Heart left ventricle (tissue), 16 donors: Measurements from ENCODE around the gene DNMT3A. TPM values are rescaled to one million over a fixed set of nuclear protein-coding genes. Genes with fewer than 3 reads are reported as not detected.

Experiments
- ATAC-seq, 4 donors: fragments of 200-7000 bp; cut with Tn5 transposase; one replicate each; pipeline ENCODE4 v1.9.1; 2020 to 2022; ENCODE audit warnings: moderate library complexity in 4 of 4, mild to moderate bottlenecking in 3 of 4, moderate number of reproducible peaks in 1 of 4
- DNase-seq, 5 donors: peaks; one replicate each; pipeline ENCODE4 v3.0.0-alpha.2; 2020
- H3K27ac ChIP-seq, 12 donors: fragments of 200-600 bp; sonication (generic) in 4 of 12; one replicate each; pipeline versions ENCODE4 v1.5.0 to v1.8.0; 2016 to 2022; ENCODE audit warnings: mild to moderate bottlenecking in 2 of 12
- H3K27me3 ChIP-seq, 9 donors: fragments of 200-600 bp; sonication (generic) in 2 of 9; one replicate each; pipeline versions ENCODE4 v1.5.1 to v1.8.0; 2016 to 2022; ENCODE audit warnings: mild to moderate bottlenecking in 3 of 9
- H3K36me3 ChIP-seq, 9 donors: fragments of 200-600 bp; sonication (generic) in 2 of 9; one replicate each; pipeline versions ENCODE4 v1.5.0 to v1.8.0; 2018 to 2022; ENCODE audit warnings: mild to moderate bottlenecking in 2 of 9
- H3K4me1 ChIP-seq, 12 donors: fragments of 200-600 bp; sonication (generic) in 4 of 12; one replicate each; pipeline versions ENCODE4 v1.5.0 to v1.8.0; 2016 to 2022; ENCODE audit warnings: mild to moderate bottlenecking in 3 of 12
- H3K4me3 ChIP-seq, 12 donors: fragments of 200-600 bp; sonication (generic) in 4 of 12; one replicate each; pipeline versions ENCODE4 v1.5.0 to v1.8.0; 2017 to 2022; ENCODE audit warnings: mild to moderate bottlenecking in 9 of 12, moderate library complexity in 4 of 12
- H3K9me3 ChIP-seq, 12 donors: fragments of 200-600 bp; sonication (generic) in 4 of 12; one replicate each; pipeline versions ENCODE4 v1.5.0 to v1.8.0; 2016 to 2022; ENCODE audit warnings: mild to moderate bottlenecking in 1 of 12
- CTCF ChIP-seq, 12 donors: fragments of 200-600 bp; sonication (generic) in 4 of 12; IDR thresholded peaks; one replicate each; pipeline versions ENCODE4 v1.5.0 to v1.8.0; 2018 to 2022; ENCODE audit warnings: antibody characterized with exemption in 12 of 12, mild to moderate bottlenecking in 5 of 12
- POLR2A ChIP-seq, 2 donors: fragments of 450-650 bp; IDR thresholded peaks; one replicate each; pipeline ENCODE4 v1.6.1; 2017; ENCODE audit warnings: antibody characterized with exemption in 2 of 2, mild to moderate bottlenecking in 2 of 2, moderate library complexity in 2 of 2
- WGBS, 4 donors: extraction: QIAGEN DNeasy Blood & Tissue Kit in 2 of 4; methylation state at CpG; one replicate each; pipeline versions ENCODE4 v1.1.5 to v1.1.7; 2013 to 2018; 5-methylcytosine and 5-hydroxymethylcytosine counted together
- intact Hi-C, 10 donors: fragments of 100-400 bp; cut with DNase I; formaldehyde crosslinking; loops; one replicate each; pipeline versions ENCODE4 v1.11.1 to v1.14.2; 2022
- polyA plus RNA-seq, 2 donors: library from polyadenylated mRNA; stranded (reverse); fragments of 200-250 nt; gene quantifications; one replicate each; pipeline ENCODE4 v1.2.3, GENCODE V29; 2013
- total RNA-seq, 9 donors: library from RNA; depleted of rRNA in 2 of 9; stranded (reverse); fragments of >200 nt in 2 of 9; fragmentation: NEBNext Ultra II Directional in 3 of 9; extraction: Animal tissue kit (Norgen Biotek cat#: 25700) in 3 of 9; gene quantifications; one replicate each; pipeline versions ENCODE4 v1.1.0 to v1.2.4, GENCODE V29; 2016 to 2023
- donor health status: ischemic (EF 13 %, LVEDD 7.1; RV severe dilation, severe dysfunction).
- donor health status: healthy with polysubstance abuse.
- donor health status: DM: no; HTN: yes; CAD: no.
- donor health status: DM: no; HTN: no; CAD: no.
- donor health status: ischemic (EF 25% LVEDD 6.9; RV normal size, moderate dysfunction).
- donor health status: ischemic (EF 25% LVEDD 5.7; RV mildly dilated, moderate dysfunction).
- donor health status: healthy.
- donor health status: DM: yes; HTN: yes; CAD: no.
- donor health status: ischemic (EF 35%, LVEDD 5.7; RV mildly dilated, moderate dysfunction).
- donor health status: nonischemic (EF 11% LVEDD 7.7; RV severe dilation, severe dysfunction).
- donor health status: DM: yes; HTN: yes; CAD: no.
- donor health status: PGD.
- donor health status: ischemic (EF 29% LVEDD 5.4; RV normal size, mild dysfunction).
- donor health status: nonischemic (EF 23%, LVEDD 6.1; RV moderate dilation, normal function).

Gene DNMT3A
- total and polyA plus RNA-seq, 11 donors = 3.5 to 26.0 (median 16.0) TPM

- Histone ChIP-seq H3K27ac (no peak overlapping the region), H3K36me3 (no peaks in the 10 kb centered on the region), H3K27me3 (no peaks in the 10 kb centered on the region), H3K4me3 (no peak overlapping the region), H3K9me3 (no peaks in the 10 kb centered on the region), H3K4me1 (peaks cover 0 to 20% (median 5%) of the 10 kb centered on the region in 12 donors)
- DNase-seq (peak in 1 of 5 donors; percentile 53), ATAC-seq (no peak)
- intact Hi-C loops = loop anchor here in 4 of 10 donors (5.0 to 10.0 kb wide), 3 partner anchors 159 to 311 kb away; partner anchors contain the start of gene DTNB (in 1 of the 4)
- TF ChIP-seq POLR2A (IDR thresholded peaks at IDR 0.05) = no peak
- 91 to 98% (median 93%) methylated on average over 7 of the region's 7 CpGs for WGBS, 4 donors
Measured at GRCh38 chr2:25363733-25364132, 22.0 kb upstream of the DNMT3A start.

- peak in 3 of 4 donors; percentile 9 to 65 (median 42) for ATAC-seq
- TF ChIP-seq CTCF (IDR thresholded peaks at IDR 0.05) (no peak), POLR2A (IDR thresholded peaks at IDR 0.05) (no peak)
- DNase-seq = peak in 4 of 5 donors; percentile 41 to 75 (median 55)
- H3K4me1 ChIP-seq = peaks cover 0 to 20% (median 5%) of the 10 kb centered on the region in 12 donors
- H3K4me3 ChIP-seq = peak overlapping the region in 10 of 12 donors; percentile 12 to 57 (median 44)
- H3K9me3 ChIP-seq = no peaks in the 10 kb centered on the region
- H3K36me3 ChIP-seq = no peaks in the 10 kb centered on the region
- H3K27ac ChIP-seq = peak overlapping the region; percentile 7 to 90 (median 70)
- intact Hi-C loops = loop anchor here in 4 of 10 donors (5.0 to 10.0 kb wide), 3 partner anchors 160 to 312 kb away; partner anchors contain the start of gene DTNB (in 1 of the 4)
- H3K27me3 ChIP-seq = no peaks in the 10 kb centered on the region
- 57 to 68% (median 61%) methylated on average over 21 of the region's 21 CpGs for WGBS, 4 donors
Measured at GRCh38 chr2:25362434-25363145, 20.9 kb upstream of the DNMT3A start.

DNA sequence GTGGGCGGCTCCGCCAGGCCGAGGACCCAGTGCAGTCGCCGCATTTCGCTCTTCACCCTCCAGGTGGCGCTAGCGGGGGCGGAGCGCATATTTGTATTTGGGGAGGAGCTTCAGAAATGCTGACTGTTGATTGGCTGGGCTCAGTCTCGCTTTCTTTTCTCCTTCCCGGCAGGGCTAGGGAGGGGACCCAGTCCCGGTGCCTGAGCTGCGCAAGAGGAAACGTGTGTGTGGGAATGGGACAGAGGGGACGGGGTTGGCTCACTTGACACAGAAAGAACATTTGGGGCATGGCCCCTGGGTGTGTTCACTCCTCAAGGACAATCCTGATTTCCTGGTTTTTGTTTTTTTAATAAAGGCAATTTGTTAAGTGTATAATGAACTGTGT is 20.3 kb upstream of the DNMT3A start:
- DNase-seq (peak; percentile 91 to 95 (median 92)), ATAC-seq (peak; percentile 98 to 100 (median 99))
- 0 to 1% (median 1%) methylated on average over 16 of the region's 16 CpGs for WGBS, 4 donors
- Histone ChIP-seq H3K4me1 (peaks cover 0 to 20% (median 5%) of the 10 kb centered on the region in 12 donors), H3K36me3 (no peaks in the 10 kb centered on the region), H3K27ac (peak overlapping the region; percentile 7 to 90 (median 70)), H3K27me3 (no peaks in the 10 kb centered on the region), H3K4me3 (peak overlapping the region in 10 of 12 donors; percentile 12 to 57 (median 44)), H3K9me3 (no peaks in the 10 kb centered on the region)
- intact Hi-C loops = loop anchor here in 4 of 10 donors (5.0 to 10.0 kb wide), 3 partner anchors 160 to 313 kb away; partner anchors contain the start of gene DTNB (in 1 of the 4)
- TF ChIP-seq CTCF (IDR thresholded peaks at IDR 0.05) (peak; percentile 96 to 100 (median 98)), POLR2A (IDR thresholded peaks at IDR 0.05) (peak in 1 of 2 donors; percentile 74)

DNA sequence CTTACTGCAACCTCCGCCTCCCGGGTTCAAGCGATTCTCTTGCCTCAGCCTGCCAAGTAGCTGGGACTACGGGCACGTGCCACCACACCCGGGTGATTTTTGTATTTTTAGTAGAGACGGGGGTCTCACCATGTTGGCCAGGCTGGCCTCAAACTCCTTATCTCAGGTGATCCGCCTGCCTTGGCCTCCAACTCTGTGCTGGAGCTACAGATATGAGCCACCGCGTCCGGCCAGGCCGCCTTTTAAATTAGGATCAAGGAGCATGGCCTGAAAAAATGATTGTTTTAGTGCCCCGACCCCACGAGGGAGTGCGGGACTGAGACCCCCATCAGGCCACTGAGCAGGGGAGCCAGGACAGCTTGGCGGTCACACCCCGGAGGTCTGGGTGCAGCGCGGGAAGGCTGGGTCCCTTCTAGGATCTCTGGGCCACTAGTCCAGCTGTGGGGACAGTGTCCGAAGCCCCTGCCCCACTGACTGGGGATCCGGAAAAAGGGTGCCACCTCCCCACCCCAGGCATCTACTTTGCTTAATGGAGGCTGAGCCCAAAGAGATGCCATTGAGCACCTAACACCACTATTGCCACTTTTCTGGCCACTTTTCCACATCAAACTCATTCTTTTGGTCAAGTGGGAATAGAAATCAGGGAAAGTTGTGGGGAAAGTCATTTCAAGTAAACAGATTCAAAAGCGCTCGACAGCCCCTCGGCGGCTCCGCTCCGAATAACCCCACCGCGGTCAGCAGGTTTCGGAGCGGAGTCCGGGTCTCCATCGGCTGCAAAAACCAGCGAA is 19.7 kb upstream of the DNMT3A start:
- DNase-seq (peak in 1 of 5 donors; percentile 56), ATAC-seq (no peak)
- Histone ChIP-seq H3K27ac (peak overlapping the region in 7 of 12 donors; percentile 36 to 90 (median 75)), H3K4me1 (peaks cover 0 to 20% (median 5%) of the 10 kb centered on the region in 12 donors), H3K9me3 (no peaks in the 10 kb centered on the region), H3K4me3 (peak overlapping the region in 10 of 12 donors; percentile 6 to 57 (median 44)), H3K36me3 (no peaks in the 10 kb centered on the region), H3K27me3 (no peaks in the 10 kb centered on the region)
- TF ChIP-seq CTCF (IDR thresholded peaks at IDR 0.05) (no peak), POLR2A (IDR thresholded peaks at IDR 0.05) (no peak)
- intact Hi-C loops = loop anchor here in 4 of 10 donors (2.0 to 10.0 kb wide), 4 partner anchors 19 to 313 kb away; partner anchors contain the start of gene DTNB (in 1 of the 4)
- WGBS, 4 donors = 54 to 58% (median 56%) methylated on average over 32 to 34 of the region's 34 CpGs
